HG03280 (cell line): ENCODE results near the gene ETV7.
"Not testable (repeated sequence)": the region's sequence is repeated elsewhere in the genome, so short reads cannot be mapped to it uniquely, and the experiment has no call there.

Source experiments
- ATAC-seq: cut with Tn5 transposase; IDR thresholded peaks from one replicate; pipeline ENCODE4 v1.9.1; 2021; ENCODE audit warnings: mild to moderate bottlenecking, moderate library complexity; ENCODE audit not compliant: unreplicated experiment

Gene ETV7

DNA sequence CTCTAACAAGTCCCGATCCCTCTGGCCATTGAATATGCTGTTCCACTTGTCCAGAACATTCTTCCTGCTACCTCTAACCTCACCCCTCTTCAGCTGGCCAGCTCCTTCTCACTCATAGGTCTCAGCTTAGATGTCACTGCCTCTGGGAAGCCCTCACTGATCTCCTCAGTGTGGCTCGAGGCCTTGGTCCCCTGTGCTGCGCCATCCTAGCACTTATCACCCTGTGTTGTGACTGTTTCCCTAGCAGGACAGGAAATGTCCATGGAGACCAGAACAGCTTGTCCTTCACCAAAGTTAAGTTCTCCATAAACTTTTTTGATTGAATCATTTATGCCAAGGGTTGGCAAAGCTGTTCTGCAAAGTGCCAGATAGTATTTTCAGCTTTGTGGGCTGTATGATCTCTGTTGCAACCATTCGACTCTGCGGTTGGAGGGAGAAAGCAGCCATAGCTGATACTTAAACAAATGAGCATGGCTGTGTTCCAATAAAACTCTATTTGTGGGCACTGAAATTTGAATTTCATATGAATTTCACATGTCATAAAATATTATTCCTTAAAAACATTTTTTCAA, 44.3 kb downstream of the ETV7 start:
- no peak for ATAC-seq

DNA sequence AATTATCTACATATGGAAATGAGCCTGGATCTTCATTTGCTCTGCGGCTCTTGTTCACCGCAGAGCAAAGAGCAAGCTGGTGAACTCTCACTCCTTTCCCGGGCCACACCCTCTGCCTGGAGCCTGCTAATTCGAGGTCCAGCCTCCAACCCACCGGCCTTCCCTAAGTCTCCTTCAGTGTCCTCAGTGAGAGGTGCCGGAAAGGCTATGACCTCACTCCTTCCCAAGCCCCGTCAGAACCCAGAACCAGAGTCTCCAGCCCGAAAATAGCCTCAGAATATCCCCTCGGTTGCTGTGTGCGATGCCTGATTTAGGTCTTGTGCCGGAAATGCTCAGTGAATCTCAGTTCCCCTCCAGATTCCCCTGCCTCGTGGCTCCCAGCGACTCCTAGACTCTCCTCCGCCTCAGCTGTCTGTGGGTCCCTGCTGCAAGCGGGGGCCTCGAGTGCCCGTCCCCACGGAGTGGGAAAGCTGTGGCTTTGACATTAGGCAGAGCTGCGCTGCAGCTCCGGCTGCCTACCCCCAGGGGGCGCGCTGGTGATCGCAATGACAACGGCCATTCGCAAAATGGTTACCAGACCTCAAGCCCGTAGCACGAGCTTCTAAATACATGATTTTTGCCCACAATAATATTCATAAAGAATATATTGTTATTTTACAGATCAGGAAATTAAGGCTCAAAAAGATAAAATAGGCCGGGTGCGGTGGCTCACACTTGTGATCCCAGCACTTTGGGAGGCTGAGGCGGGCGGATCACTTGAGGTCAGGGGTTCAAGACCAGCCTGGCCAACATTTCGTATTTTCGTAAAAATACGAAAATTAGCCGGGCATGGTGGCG, 46.6 kb downstream of the ETV7 start:
- ATAC-seq, result no peak

DNA sequence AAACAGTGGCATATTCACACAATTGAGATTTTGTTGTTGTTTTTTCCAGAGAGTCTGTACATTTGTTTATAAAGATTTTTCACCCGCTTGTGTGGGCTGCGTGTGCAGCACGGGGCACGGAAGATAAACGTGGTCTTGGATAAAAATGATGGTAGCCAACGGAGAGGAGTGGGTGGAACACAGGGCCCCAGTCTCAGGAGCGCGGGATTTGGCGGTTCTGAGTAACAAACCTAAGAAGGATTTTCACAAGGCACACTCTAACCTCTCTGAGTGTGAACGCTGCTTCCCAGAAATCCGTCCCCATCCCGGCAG, 47.2 kb downstream of the ETV7 start:
- ATAC-seq, result no peak

DNA sequence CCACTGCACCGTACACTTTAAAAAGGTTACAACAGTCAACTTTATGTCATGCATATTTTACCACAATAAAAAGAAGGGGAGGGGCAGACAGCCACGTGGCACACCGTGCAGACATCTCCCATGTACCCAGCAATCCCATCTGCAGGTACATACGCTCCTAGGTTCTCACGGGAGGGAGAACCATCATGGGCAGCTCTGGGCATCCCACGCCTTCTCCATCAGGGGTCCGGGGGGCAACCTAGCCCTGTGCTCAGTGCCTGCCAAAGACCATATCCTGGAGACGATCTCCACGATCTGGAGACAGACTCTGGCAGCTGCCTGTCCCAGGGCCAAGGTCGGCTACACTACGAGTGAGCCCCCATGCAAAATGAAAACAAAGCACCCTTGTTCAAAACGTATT, 48.3 kb downstream of the ETV7 start:
- ATAC-seq, result no peak

DNA sequence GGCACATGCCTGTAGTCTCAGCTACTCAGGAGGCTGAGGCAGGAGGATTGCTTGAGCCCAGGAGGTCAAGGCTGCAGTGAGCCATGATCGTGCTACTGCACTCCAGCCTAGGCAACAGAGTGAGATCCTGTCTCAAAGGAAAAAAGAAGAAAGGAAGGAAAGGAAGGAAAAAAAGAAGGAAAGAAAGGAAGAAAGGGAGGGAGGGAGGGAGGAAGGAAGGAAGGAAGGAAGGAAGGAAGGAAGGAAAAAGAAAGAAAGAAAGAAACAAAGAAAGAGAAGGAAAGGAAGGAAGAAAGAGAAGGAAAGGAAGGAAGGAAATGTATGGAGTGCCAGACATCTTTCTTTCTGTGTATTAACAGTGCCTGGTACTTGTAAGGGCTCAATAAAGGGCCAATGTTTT, 49.2 kb downstream of the ETV7 start:
- not testable (repeated sequence) for ATAC-seq

DNA sequence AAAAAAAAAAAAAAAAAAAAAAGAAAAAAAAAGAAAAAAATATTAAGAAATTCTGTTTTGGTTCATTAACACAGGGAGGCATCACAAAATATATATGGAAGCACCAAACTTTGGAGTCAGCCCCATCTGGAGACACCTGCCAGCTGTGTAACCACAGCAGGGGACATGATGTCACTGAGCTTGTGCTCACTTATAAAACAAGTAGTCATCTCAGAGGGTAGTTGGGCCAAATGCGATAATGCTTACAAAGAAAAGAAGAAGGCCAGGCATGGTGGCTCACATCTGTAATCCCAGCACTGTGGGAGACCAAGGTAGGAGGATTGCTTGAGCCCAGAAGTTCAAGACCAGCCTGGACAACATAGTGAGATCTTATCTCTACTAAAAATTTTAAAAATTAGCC, 49.7 kb downstream of the ETV7 start:
- no peak for ATAC-seq

DNA sequence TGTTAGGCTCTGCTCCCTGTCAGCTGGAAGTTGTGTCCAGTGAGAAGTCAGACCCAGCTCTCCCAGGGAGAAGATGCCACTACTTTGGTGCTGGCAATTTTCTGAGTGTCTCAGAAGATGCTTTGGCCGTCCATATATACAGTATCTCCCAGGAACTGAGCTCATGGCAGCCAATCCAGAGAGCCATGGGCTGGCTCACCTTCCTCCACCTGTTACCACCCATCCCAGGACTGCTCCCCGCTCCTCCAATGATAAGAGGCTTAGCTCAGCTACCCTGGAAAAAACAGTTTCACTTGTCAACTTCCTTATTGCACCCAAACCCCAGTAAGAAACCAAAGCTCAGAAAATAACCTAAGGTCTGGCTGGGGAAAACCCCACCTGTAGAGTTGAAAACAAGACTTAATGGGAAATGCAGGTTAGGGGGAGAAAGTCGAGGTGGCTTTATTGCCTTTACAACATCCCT, 50.7 kb downstream of the ETV7 start, which contains the start of gene BNIP5:
Gene BNIP5, minus strand, starts transcription at position 110 of the 463 bp plus-strand sequence. CDS start 6,198 bp downstream, outside the sequence.
- ATAC-seq, result no peak

DNA sequence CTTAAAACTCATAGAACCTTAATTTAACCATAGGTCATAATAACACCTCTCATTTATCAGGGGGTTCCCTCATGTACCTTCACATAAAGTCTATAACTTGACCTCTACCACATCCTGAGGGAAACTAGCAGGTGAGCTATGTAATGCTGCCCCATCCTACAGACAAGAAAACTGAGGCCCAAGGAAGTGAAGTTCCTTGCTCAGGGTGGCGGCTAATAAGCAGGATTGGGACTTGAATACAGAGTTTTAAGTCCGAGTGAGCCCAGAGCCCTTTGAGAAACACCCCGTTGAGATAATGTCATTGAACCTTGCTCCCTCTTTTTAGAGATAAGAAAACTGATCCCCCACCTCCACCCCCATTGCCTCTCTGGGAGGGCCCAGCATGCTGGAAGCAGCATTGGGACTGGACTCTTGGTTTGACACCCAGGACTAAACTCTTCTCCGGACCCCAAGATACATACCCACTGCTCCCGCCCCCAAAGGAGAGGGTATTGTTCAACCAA, 51.2 kb downstream of the ETV7 start:
- no peak for ATAC-seq

DNA sequence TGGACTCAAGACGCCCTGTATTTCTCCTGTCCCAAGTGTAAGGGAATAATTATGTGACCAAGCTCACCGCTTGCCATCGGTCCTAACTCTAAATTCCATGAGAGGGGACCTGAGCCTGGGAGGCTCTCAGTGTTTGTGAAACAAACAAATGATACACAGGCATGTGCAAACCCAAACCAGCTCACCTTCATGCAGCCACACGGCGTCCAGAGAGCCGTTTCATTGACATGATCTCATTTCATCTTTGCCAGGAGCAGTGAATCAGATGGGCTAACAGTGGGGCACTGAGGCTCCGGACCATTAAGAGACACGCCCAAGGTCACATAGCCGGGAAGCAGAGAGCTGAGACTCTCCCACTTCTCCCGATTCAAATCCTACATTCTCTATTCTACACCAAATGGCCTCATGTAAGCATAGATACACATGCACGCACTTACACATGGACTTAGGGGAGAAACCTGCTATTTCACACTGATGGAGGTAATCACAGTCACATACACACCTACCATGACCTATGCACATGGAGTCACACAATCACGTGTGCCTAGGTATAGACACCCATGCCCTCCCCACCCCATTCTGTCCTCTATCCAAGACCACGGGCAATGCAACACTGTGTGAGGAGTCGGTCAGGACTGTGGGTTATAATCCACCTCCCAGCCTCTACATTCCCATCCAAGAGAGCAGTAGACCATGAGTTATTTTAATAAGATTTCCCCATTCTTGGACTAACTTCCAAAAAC, 51.8 kb downstream of the ETV7 start:
- no peak for ATAC-seq

DNA sequence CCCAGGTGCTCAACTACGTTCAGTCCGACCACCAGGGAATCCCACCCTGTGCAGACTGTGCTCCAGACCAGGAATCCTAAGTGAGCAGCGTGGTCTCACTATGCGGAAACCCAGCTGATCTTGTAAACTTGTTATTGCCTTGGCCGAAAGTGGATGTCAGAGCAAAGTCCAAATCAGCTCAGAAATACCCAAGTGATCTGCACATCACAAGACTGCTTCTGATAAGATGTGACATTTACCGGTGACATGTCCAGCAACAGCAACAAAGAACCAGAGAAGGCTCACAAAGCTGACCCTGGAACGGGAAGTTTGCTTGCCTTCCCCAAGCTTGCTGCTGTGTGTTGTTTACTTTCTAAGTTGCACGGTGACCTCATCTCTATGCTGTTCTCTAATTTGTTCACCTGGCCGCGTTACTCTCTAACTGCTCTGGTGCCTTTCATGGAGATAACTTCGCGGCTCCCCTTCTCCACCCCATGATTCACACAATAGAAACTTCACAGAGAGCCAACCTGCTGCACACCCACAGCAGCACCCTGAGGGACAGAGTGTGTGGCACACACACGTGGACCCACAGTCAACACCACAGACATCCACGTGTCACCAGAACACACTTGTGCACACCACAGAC, 52.5 kb downstream of the ETV7 start:
- ATAC-seq, result no peak

DNA sequence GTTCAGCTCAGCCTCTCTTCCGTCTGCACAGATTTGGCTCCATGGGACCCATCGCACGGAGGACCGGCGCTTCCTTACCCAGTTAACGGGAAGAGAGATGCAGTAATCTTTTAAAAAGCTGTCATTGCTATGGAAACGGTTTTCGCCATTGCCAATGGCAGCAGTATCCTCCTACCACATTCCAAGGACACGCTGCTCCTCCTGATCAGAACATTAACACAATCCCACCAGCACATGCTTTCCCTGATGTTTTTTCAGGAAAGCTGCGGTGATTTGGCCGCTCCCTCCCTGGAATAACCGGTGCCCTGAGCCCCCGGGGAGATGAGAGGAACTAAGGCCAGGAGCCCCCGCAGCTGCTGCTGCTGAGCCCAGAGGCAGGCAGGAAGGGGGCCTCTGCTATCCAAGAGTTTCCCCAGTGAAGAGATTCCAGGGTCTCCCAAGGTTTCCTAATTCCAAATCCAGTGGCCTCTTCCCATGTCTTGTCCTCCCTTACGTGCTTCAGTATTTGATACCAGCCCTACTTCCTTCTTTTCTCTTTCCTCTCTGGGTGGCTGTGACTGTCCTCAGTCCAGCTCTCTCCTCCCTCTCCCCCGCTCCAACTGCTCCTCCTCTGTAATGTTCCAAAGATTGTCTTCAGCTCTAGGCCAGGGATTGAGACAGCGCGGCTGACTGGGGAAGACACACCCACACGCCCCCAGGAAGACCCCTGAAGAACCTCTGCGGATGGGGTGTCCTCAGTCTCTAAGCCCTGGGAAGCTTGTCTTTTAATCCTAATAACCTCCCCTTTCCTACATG, 53.3 kb downstream of the ETV7 start:
- ATAC-seq, result no peak

DNA sequence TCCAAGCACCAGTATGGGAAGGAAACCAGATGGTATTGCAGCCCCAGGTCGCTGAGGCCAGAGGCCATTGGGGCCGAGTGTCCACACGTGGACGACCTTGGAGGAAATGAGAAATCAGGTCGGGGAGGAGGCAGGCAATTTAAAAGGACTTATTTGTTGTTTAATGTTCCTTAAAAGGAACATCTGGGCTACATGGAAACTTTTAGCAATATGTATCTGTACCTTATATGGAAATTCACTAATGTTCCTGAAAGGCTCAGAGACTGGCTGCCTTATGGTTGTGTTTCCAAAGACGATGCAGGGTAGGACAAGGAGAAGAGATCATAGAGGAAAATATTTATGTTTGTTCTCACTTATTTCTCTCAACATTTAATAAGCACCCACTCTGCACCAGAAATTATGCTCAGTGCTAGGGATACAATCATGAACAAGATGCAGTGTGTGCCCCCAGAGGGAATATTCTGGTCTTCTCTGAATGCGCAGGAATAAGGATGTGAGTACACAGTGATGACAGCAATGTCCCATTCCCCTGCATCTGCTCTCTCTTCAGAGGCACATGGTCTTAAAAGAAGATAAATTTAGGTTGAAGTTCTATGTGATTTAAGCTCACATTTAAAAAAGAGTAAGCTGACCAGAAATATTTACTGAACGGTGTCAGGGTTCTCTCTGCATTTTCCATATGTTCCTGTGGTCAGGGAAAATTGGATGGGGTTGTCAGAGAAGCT, 54.1 kb downstream of the ETV7 start:
- ATAC-seq, result no peak

DNA sequence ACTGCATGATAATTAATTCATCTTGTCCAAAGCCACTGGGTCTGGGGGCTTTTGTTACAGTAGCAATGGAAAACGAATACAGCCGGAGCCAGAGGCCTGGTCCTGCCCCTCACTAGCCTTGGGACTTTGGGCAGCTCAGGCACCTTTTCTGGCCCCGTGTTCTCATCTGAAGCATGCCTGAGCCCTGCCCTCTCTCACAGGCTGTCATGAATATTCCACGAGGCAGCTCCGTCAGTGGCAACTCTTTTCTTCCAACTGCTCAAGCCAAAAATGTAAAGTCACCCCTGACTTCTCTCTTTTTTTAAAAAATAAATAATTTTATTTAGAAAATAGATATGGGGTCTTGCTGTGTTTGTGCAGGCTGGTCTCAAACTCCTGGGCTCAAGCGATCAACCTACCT, 56.1 kb downstream of the ETV7 start:
- no peak for ATAC-seq

DNA sequence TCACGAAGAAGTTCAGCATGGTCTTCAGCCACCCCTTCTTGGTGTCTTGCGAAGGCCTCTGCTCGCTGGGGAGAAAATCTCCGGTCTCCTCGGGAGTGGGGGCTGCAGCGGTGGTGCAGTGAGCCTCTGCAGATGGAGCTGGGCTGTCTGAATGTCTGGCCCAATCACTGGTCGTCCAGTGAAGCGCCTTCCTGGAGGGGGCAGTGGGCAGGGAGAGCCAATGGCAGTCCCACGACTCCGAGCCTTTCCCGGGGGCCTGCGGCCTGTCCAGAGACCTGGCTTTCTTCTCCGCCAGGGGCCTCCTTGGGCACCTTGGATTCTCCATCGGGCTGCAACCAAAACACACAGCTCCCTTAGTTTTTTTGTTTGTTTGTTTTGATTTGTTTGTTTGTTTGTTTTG, 57.1 kb downstream of the ETV7 start:
- no peak for ATAC-seq

DNA sequence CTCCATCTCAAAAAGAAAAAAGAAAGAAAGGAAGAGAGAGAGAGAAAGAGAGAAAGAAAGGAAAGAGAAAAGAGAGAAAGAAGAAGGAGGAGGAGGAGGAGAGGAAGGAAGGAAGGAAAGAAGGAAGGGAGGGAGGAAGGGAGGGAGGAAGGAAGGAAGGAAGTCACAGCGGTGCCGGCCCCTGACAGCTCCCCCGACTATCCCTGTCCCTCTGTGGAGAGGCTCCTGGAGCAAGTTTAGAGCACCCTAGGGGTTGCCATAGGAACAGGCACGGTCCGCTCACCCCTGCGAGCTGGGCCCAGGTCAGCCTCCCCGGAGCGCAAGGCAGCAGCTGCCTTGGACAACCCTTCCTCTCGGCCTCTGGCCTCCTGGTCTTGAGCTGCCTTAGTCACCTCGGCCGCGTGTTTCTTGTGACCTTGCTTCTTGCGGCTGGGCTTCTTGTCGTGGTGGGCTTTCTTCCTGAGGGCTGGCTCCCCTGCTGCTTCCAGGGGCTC, 57.6 kb downstream of the ETV7 start:
- no peak for ATAC-seq

DNA sequence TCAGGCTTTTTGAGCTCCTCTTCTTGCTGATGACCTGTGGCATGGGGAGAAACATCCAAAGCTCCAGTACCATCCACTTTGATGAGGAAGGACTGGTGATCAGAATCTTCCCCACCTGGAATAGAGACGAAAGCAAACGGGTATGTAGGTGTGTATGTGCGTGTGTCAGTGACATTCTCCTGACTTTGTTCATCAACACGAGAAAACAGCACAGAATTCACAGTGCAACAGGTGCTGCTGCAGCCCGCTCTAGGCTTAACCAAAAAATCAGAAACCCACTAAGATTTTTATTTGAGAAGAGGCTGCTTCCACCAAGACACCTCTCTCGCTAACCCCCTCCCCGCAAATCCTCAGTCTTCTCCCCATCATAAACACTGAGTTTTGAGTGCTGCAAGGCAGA, 58.9 kb downstream of the ETV7 start:
- no peak for ATAC-seq

DNA sequence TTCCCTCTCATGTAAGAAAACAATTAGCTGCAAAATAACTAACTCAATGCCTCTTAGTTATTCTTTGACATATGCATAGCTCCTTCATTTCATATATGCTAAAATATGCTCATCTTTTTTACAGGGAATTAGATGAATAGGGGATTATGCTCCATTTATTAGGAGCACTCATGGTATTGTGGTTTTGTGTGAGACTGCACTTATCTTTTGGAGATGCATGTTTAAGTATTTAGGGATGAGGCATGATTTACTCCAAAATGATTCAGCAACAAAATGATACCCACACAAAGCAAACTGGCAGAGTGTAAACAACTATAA, 59.6 kb downstream of the ETV7 start:
- no peak for ATAC-seq

DNA sequence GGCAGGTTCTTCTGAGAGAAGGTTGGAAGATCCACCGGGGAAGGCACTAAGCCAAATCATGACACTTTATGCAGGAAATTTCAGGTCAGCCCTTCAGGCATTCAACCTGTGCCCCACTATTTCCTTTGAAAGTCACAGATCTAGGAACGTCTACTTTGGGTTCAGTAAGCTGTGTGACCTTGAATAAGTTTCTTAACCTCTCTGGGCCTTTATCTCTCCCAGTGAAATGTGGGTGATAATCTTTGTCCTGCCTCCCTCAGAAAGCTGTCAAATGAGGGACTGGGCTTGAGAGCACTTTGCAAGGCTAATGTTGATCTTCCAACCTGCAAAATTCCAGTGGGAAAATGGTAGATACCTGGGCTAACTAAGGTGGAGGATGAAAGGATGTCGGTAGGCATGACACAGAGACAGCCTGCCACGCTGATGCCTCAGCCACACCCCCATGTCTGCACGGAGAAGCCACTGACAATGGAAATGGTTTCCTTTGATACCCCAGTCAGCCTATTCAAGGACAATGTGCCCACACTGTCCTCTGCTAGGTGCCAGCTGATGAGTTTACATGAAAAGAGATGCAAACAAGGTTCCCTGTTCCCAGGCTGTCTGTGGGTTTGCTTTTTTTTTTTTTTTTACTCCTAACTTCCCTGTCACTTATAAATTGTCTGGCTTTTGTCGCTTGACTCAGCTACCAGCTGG, 60.1 kb downstream of the ETV7 start:
- ATAC-seq, result no peak

DNA sequence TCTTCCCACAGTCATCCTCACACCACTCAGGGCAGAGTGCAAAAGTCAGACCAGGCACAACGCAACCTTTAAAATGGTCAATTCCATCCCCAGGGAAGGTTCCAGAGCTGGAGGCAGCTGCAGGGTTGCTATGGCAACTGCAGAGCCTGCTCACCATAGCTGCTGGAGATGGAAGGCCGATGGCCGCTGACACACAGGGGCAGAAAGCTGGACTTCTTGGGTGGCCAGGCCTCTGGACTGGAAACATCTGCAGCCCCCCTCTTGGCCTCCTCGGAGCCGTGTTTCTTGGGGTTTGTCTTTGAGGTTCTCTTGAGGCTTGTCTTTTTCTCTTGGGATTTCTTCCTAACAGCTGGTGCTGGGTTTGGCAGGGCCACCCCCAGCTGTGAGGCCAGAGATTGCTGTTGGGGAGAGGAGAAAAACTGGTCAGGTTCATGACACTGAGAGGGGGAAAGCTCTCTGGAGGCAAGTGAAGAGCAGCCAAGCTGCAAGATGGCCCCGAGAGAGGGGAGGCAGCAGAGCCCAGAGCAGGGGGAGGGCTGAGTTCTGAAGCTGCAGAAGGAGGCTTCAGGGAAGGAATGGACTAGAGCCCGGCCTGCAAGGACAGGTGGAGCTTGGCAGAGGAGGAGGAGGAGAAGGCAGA, 61.0 kb downstream of the ETV7 start:
- no peak for ATAC-seq
